Colonic mucosa (tissue), 4 donors: ENCODE measurements around the gene UBL7. TPM values are rescaled to one million over a fixed set of nuclear protein-coding genes. Genes with fewer than 3 reads are reported as not detected.
A peak's percentile ranks its signal among the peaks of the same experiment; 100 is the strongest.

Experiments used
- DNase-seq: peaks from one replicate; pipeline ENCODE4 v3.0.0-alpha.2; 2020
- H3K27ac ChIP-seq: fragments of 200-600 bp; one replicate; pipeline ENCODE4 v1.8.0; 2021
- H3K27me3 ChIP-seq: fragments of 200-600 bp; one replicate; pipeline ENCODE4 v1.8.0; 2021
- H3K36me3 ChIP-seq: fragments of 200-600 bp; one replicate; pipeline ENCODE4 v1.8.0; 2021
- H3K4me1 ChIP-seq: fragments of 200-600 bp; one replicate; pipeline ENCODE4 v1.8.0; 2021; ENCODE audit warnings: mild to moderate bottlenecking
- H3K4me3 ChIP-seq: fragments of 200-600 bp; one replicate; pipeline ENCODE4 v1.8.0; 2021
- H3K9ac ChIP-seq, 2 donors: one replicate each; pipeline ENCODE4 v1.7.0; 2013; ENCODE audit warnings: control low read depth in 2 of 2, low read depth in 2 of 2, low read length in 2 of 2
- H3K9me3 ChIP-seq: fragments of 200-600 bp; one replicate; pipeline ENCODE4 v1.8.0; 2021
- CTCF ChIP-seq: fragments of 200-600 bp; IDR thresholded peaks from one replicate; pipeline ENCODE4 v1.8.0; 2022; ENCODE audit warnings: antibody characterized with exemption, mild to moderate bottlenecking
- intact Hi-C: fragments of 100-400 bp; cut with DNase I; formaldehyde crosslinking; loops from one replicate; pipeline ENCODE4 v1.14.1; 2022
- total RNA-seq, 2 donors: library from RNA; stranded (reverse); fragmentation: NEBNext Ultra II Directional in 1 of 2; extraction: Animal tissue kit (Norgen Biotek cat#: 25700) in 1 of 2; gene quantifications; one replicate each; pipeline ENCODE4 v1.2.1, GENCODE V29; 2021
- donor health status: healthy.
- donor health status: DM: no; HTN: no; CAD: no.
- donor health status: DM: no; HTN: no; CAD: no.

UBL7 gene
- total RNA-seq, 2 donors from 2014 or later, result 32.2 to 43.8 TPM

GRCh38 chr15:74403991-74404563 lies 56.9 kb downstream of the UBL7 start:
- Histone ChIP-seq H3K36me3 (no peaks in the 10 kb centered on the region), H3K9me3 (no peaks in the 10 kb centered on the region), H3K9ac (no peak overlapping the region), H3K4me3 (no peak overlapping the region), H3K4me1 (no peaks in the 10 kb centered on the region), H3K27me3 (no peaks in the 10 kb centered on the region), H3K27ac (no peak overlapping the region)
- no peak for DNase-seq
- intact Hi-C loops, result no loop called here
- TF ChIP-seq CTCF, result no peak

GRCh38 chr15:74403588-74403919 lies 57.4 kb downstream of the UBL7 start:
- no peak overlapping the region for H3K27ac ChIP-seq
- H3K9me3 ChIP-seq, result no peaks in the 10 kb centered on the region
- no peak overlapping the region for H3K9ac ChIP-seq
- H3K36me3 ChIP-seq, result no peaks in the 10 kb centered on the region
- intact Hi-C loops, result no loop called here
- no peaks in the 10 kb centered on the region for H3K27me3 ChIP-seq
- no peak for DNase-seq
- H3K4me3 ChIP-seq, result no peak overlapping the region
- no peak for TF ChIP-seq CTCF
- H3K4me1 ChIP-seq, result no peaks in the 10 kb centered on the region

- no peaks in the 10 kb centered on the region for H3K9me3 ChIP-seq
- no peak for TF ChIP-seq CTCF
- H3K27ac ChIP-seq, result no peak overlapping the region
- H3K36me3 ChIP-seq, result no peaks in the 10 kb centered on the region
- H3K27me3 ChIP-seq, result no peaks in the 10 kb centered on the region
- H3K4me1 ChIP-seq, result no peaks in the 10 kb centered on the region
- peak; percentile 41 for DNase-seq
- no peak overlapping the region for H3K4me3 ChIP-seq
- intact Hi-C loops, result no loop called here
- peak overlapping the region; percentile 14 to 18 for H3K9ac ChIP-seq
Measured at GRCh38 chr15:74402873-74403587, 57.9 kb downstream of the UBL7 start.

DNA sequence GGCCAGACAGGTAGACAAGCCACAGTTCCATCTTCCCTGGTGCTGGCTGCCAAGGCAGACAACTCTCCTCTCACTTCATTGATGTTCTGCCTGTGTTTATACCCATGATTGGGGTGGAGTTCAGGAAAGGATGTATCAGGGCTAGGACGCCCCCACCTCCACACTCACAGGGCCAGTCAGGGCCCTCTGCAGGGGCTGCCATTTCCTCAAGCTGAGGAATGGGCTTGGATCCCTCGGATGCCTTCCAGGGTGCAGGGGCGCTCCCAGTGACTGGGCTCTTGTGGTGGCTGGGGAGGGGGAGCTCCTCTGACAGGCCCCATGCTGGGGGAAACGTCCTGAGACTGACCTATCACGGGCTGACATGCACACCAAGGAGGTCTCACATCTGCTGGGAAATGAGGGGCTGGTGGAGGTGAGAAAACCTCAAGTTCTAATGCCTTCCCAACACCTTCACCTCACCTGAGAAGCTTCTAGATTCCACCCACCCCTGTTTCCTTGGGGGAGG lies 58.6 kb downstream of the UBL7 start:
- Histone ChIP-seq H3K27ac (no peak overlapping the region), H3K36me3 (no peaks in the 10 kb centered on the region), H3K9ac (peak overlapping the region; percentile 14 to 18), H3K4me3 (no peak overlapping the region), H3K9me3 (no peaks in the 10 kb centered on the region), H3K27me3 (no peaks in the 10 kb centered on the region), H3K4me1 (no peaks in the 10 kb centered on the region)
- intact Hi-C loops, result no loop called here
- DNase-seq, result no peak
- TF ChIP-seq CTCF, result no peak

DNA sequence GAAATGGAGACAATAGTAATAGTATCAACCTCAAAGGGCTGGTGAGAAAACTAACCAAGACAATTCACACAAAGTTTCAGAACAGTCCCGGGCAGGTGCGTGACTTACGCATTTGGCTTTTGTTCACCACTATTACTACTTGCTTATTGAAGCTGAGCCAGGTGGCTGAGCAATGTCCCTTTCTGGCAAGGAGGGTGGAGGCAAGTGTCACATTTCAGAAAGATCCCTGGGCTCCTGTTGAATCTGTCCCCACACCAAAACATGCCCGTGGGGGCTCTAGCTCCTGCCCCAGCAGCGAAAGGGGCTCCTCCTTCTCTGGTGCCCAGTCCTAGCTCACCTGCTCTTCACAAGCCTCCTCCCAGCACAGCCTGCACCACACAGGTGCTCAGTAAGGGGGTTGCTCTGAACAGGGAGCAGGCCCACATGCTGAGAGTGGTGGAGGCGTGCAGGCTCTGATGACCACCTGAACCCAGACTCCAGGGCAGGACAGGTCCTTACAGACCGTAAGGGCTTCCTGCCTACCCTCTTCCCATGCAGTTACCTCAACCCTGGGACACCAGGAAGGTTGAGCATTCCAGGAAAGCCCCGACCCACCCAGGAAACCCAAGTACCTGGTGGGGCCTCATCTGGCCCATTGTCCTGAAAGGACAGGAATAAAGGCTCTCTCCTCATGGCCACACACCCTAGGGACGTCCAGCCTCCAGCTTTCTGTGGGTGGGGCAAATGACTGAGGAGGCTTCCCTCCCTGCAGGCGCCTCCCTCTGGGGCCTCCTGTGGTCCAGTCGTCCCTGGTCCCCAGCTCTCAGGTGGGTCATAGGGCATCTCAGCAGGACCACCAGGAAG lies 59.8 kb downstream of the UBL7 start:
- no peaks in the 10 kb centered on the region for H3K27me3 ChIP-seq
- H3K9me3 ChIP-seq, result no peaks in the 10 kb centered on the region
- no peak for TF ChIP-seq CTCF
- no peaks in the 10 kb centered on the region for H3K4me1 ChIP-seq
- intact Hi-C loops, result no loop called here
- no peaks in the 10 kb centered on the region for H3K36me3 ChIP-seq
- H3K4me3 ChIP-seq, result no peak overlapping the region
- H3K9ac ChIP-seq, result peak overlapping the region in 1 of 2 donors; percentile 24
- no peak for DNase-seq
- H3K27ac ChIP-seq, result no peak overlapping the region
